ENCODE data around the gene DBN1.

DNA sequence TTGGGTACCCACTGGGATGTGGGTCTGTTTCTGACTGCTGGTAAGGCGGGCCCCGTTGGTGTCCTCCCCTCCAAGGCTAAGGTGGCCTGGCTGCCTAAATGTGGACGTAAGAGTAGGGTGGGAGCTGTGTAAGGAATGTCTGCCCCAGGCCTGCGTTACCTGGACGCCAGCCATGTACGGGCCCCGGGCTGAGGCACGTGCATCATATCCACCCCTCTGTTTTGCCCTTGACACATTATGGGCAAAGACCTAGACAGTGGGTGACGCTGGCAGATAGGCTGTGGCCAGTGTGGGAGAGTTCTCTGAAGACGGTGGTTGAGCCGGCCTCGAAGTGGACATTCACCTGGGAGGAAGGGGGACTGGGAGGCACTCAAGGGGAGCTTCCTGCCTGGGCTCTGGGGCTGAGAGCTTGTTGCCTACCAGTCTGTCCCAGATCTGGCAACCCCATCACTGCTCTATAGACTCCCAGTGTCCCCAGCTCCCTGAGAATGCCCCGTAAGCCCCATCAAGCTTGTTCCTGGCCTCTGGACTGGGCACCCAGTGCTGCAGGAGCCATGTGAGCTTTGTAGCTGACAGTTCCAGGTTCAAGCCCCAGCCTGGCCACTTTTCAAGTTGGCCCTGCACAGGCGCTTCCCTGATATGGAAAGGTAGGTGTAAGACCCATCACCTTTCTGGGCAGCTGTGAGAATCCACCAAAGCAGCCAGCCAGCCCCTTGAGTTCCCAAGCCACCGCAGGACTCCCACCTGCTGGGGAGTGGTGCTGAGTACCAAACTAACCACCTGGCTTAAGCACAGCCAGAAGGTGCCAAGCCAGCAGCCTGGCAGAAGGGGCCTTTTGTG lies 30.1 kb downstream of the DBN1 start:
- TF ChIP-seq, protein P1, sequence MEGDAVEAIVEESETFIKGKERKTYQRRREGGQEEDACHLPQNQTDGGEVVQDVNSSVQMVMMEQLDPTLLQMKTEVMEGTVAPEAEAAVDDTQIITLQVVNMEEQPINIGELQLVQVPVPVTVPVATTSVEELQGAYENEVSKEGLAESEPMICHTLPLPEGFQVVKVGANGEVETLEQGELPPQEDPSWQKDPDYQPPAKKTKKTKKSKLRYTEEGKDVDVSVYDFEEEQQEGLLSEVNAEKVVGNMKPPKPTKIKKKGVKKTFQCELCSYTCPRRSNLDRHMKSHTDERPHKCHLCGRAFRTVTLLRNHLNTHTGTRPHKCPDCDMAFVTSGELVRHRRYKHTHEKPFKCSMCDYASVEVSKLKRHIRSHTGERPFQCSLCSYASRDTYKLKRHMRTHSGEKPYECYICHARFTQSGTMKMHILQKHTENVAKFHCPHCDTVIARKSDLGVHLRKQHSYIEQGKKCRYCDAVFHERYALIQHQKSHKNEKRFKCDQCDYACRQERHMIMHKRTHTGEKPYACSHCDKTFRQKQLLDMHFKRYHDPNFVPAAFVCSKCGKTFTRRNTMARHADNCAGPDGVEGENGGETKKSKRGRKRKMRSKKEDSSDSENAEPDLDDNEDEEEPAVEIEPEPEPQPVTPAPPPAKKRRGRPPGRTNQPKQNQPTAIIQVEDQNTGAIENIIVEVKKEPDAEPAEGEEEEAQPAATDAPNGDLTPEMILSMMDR (conservative IDR thresholded peaks at IDR 0.05; ENCODE audit: low read depth, low read length): no peak
- TF ChIP-seq EZH2 (IDR thresholded peaks at IDR 0.05; ENCODE audit: low read length, unreplicated experiment): no peak
- no peak for TF ChIP-seq EZH2phosphoT487 (IDR thresholded peaks at IDR 0.05; ENCODE audit: borderline replicate concordance, low read length)

Measured in PC-3 (cell line).